GM12878 (cell line): ENCODE data around the gene EPB41L4B. TPM values are rescaled to one million over a fixed set of nuclear protein-coding genes. Genes with fewer than 3 reads are reported as not detected.
"Not testable (repeated sequence)": the region's sequence is repeated elsewhere in the genome, so short reads cannot be mapped to it uniquely, and the experiment has no call there.

Experiments
- ATAC-seq: fragments of 200-7000 bp; cut with Tn5 transposase; 3 replicates; pipeline ENCODE4 v1.9.1; 2020; ENCODE audit warnings: mild to moderate bottlenecking, moderate library complexity
- BruUV-seq: library from RNA; stranded (reverse); fragments of 400-500 nt; replicated peaks from 2 replicates; lab custom pipeline; 2021; lab: Mats Ljungman, UMichigan
- CTCF ChIA-PET: fragments of 300-600 bp; sonication (Branson Sonifier 250); formaldehyde crosslinking; extraction: SDS; loops from one replicate; lab custom pipeline; 2021; ENCODE audit warnings: inconsistent platforms; lab: Yijun Ruan, JAX
- POLR2A ChIA-PET: fragments of 350-600 bp; formaldehyde crosslinking; extraction: SDS; loops from one replicate; lab custom pipeline; 2021; ENCODE audit warnings: inconsistent platforms; lab: Charles Lee
- RAD21 ChIA-PET: fragments of 300-600 bp; sonication (Branson Sonifier 250); formaldehyde crosslinking; loops from one replicate; lab custom pipeline; 2023; ENCODE audit warnings: antibody characterized with exemption; ENCODE audit not compliant: unreplicated experiment; lab: Charles Lee
- SMC1A ChIA-PET: fragments of 300-600 bp; sonication (Branson Sonifier 250); formaldehyde crosslinking; loops from one replicate; lab custom pipeline; 2023; ENCODE audit not compliant: unreplicated experiment, uncharacterized antibody; lab: Charles Lee
- DNase-seq: peaks from one replicate; pipeline ENCODE4 v3.0.0-alpha.2; 2011; ENCODE audit warnings: low read depth, low spot score
- FAIRE-seq: peaks from 3 replicates; lab custom pipeline; 2011; peaks lifted over from hg19 to GRCh38; lab: Jason Lieb, UNC
- H2AFZ ChIP-seq: 2 replicates; pipeline ENCODE4 v1.6.0; 2011; ENCODE audit warnings: low read depth, low read length, control low read depth; ENCODE audit not compliant: control insufficient read depth
- H3K27ac ChIP-seq: 2 replicates; pipeline ENCODE4 v1.5.1; 2011; ENCODE audit warnings: control low read depth; ENCODE audit not compliant: control insufficient read depth, insufficient read depth
- H3K27me3 ChIP-seq, 2 experiments: replicated peaks in 1 of 2; 2 replicates each; pipeline versions ENCODE4 v1.6.0 to v1.6.1; 2011; ENCODE audit warnings: low read length in 1 of 2; ENCODE audit not compliant: control insufficient read depth in 2 of 2, insufficient read depth in 2 of 2
- H3K36me3 ChIP-seq, 2 experiments: 2 replicates each; pipeline ENCODE4 v1.5.1; 2011; ENCODE audit warnings: low read length in 1 of 2; ENCODE audit not compliant: control insufficient read depth in 2 of 2, insufficient read depth in 2 of 2
- H3K4me1 ChIP-seq: 2 replicates; pipeline ENCODE4 v1.6.1; 2011; ENCODE audit warnings: mild to moderate bottlenecking, low read length, moderate library complexity, mixed read lengths; ENCODE audit not compliant: control insufficient read depth, insufficient read depth
- H3K4me2 ChIP-seq: 2 replicates; pipeline ENCODE4 v1.6.0; 2011; ENCODE audit warnings: control low read depth; ENCODE audit not compliant: control insufficient read depth, insufficient read depth
- H3K4me3 ChIP-seq: fragments of 200-600 bp; sonication (generic); 2 replicates; pipeline ENCODE4 v1.5.1; 2016
- H3K79me2 ChIP-seq: 2 replicates; pipeline ENCODE4 v1.6.0; 2011; ENCODE audit warnings: low read length; ENCODE audit not compliant: control insufficient read depth, insufficient read depth
- H3K9ac ChIP-seq: 2 replicates; pipeline ENCODE4 v1.8.0; 2011; ENCODE audit warnings: low read length, control low read depth, mixed read lengths; ENCODE audit not compliant: control insufficient read depth, insufficient read depth
- H3K9me3 ChIP-seq: replicated peaks from 3 replicates; pipeline ENCODE4 v1.5.1; 2011; ENCODE audit warnings: mild to moderate bottlenecking, low read length; ENCODE audit not compliant: control insufficient read depth, insufficient read depth
- H4K20me1 ChIP-seq: 2 replicates; pipeline ENCODE4 v1.6.0; 2011; ENCODE audit not compliant: control insufficient read depth, insufficient read depth
- POLR2AphosphoS5 ChIP-seq: IDR thresholded peaks from 2 replicates; pipeline ENCODE4 v1.6.1; 2011; ENCODE audit warnings: mild to moderate bottlenecking, low read length, inconsistent platforms
- TARDBP ChIP-seq: IDR thresholded peaks from 2 replicates; pipeline ENCODE4 v1.6.1; 2016; ENCODE audit warnings: borderline replicate concordance
- ZNF592 ChIP-seq: fragments of 450-650 bp; IDR thresholded peaks from 2 replicates; pipeline ENCODE4 v1.6.1; 2017; ENCODE audit warnings: mild to moderate bottlenecking, moderate library complexity
- WGBS: methylation state at CpG from one replicate; pipeline ENCODE4 v1.1.6; 2016; ENCODE audit warnings: low lambda C conversion rate; ENCODE audit not compliant: insufficient replicate concordance, insufficient coverage; ENCODE audit errors: missing lambda C conversion rate; 5-methylcytosine and 5-hydroxymethylcytosine counted together
- in situ Hi-C: fragments of 300-500 bp; cut with MboI; formaldehyde crosslinking; loops from 9 replicates; pipeline ENCODE4 v1.14.3; 2018; ENCODE audit warnings: mixed read lengths
- intact Hi-C: fragments of 100-400 bp; cut with micrococcal nuclease; formaldehyde crosslinking; loops from one replicate; pipeline ENCODE4 v1.14.2; 2022; ENCODE audit not compliant: unreplicated experiment
- polyA plus RNA-seq, 11 experiments: library from polyadenylated mRNA; depleted of rRNA in 4 of 11; unstranded in 6 of 11; stranded (reverse) in 5 of 11; fragments of >200 nt; fragmentation: Nextera tagmentation in 4 of 11; fragmentation: Illumina TruSeq in 1 of 11; extraction: Ambion mirVana in 4 of 11; extraction: Trizol in 1 of 11; gene quantifications; 1 replicate in 1 of 11; 2 replicates in 10 of 11; pipeline versions ENCODE4 v1.2.1 to v1.2.3, GENCODE V29; 2011 to 2016; ENCODE audit warnings: inconsistent platforms in 2 of 11, missing spikeins in 2 of 11, low read depth in 1 of 11
- total RNA-seq, 4 experiments: library from RNA; depleted of rRNA in 3 of 4; stranded (reverse); fragments of >200 nt in 3 of 4; fragmentation: Illumina TruSeq in 1 of 4; extraction: Trizol in 1 of 4; gene quantifications; 2 replicates each; pipeline versions ENCODE4 v1.2.1 to v1.2.3, GENCODE V29; 2013 to 2021

EPB41L4B gene
- total and polyA plus RNA-seq, 10 of the 15 experiments (the other 5 are each of a cell fraction or from before 2014, with no cell fraction given) = 0.04 to 0.75 (median 0.13) TPM; not detected in 1

DNA sequence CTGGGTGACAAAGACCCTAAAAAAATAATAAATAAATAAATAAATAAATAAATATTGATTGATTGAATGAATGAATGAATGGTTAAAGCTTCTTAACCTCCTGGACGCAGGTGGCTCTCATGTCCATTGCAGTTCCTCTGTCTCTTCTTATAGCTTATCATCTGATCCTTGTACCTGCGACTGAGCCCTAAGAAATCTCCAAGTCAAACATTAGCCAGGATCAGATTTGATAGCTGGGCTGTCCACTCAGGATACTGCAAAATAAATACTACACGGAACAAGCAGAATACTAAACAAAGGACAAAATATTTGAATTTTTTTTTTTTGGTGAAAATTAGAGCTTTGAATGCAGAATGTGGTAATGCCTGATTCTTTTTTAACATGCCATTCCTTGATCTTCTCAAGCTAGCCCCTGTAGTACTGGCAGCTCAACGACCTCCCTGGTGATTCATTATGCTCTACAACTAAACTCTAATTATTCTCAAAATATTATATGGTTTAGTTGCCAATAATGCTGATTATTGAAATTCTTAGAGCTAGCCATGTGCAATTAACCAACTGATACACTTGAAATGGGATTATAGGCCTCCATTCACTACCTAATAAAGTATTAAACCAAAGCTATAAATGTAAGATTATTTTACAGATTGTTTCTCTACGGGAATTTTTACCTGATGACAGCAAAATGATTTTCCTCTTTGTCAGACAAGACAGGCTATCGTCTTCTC lies 191.2 kb downstream of the EPB41L4B start (continued):
- no peak for TF ChIP-seq ZNF592
- TF ChIP-seq POLR2AphosphoS5 = no peak
- no peak for TF ChIP-seq TARDBP

DNA sequence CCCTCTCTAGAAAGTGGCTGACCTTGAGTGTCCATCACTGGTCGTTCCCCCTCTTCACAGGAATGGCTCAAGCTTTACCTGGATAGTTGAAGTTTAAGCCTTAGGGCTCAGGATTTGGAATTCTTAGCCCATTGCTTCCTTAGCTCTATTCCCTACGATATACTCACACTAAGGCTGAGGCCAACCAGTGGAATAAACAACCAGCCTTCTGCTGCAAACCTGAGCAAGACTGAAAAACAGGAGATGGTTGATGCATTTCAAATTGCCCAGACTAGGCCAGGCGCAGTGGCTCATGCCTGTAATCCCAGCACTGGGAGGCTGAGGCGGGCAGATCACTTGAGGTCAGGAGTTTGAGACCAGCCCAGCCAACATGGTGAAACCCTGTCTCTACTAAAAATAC lies 194.2 kb downstream of the EPB41L4B start:
- H3K9me3 ChIP-seq, CTCF ChIA-PET, H3K4me2 ChIP-seq, FAIRE-seq, H3K4me1 ChIP-seq, H3K9ac ChIP-seq, H3K79me2 ChIP-seq, ATAC-seq, H3K4me3 ChIP-seq, POLR2A ChIA-PET, BruUV-seq, H4K20me1 ChIP-seq, H3K27ac ChIP-seq, intact Hi-C loops, H3K36me3 ChIP-seq, DNase-seq, H2AFZ ChIP-seq, RAD21 ChIA-PET, in situ Hi-C loops, H3K27me3 ChIP-seq: not testable (repeated sequence)
- SMC1A ChIA-PET = interaction anchor here (1.5 kb wide), 1 partner anchor 8 kb away, joined by 3 read pairs; no protein-coding TSS in a partner anchor
- WGBS = 61% methylated on average over 4 of the region's 4 CpGs
